RWPE2 (cell line): ENCODE data around the gene HPGD.

Experiments
- ATAC-seq: fragments of 200-7000 bp; cut with Tn5 transposase; 3 replicates; pipeline ENCODE4 v1.9.1; 2021; ENCODE audit warnings: low read depth
- DNase-seq: peaks from one replicate; pipeline ENCODE4 v3.0.0-alpha.2; 2020; ENCODE audit warnings: low spot score
- H3K27ac ChIP-seq: fragments of 450-650 bp; 2 replicates; pipeline ENCODE4 v1.5.1; 2017; ENCODE audit warnings: mild to moderate bottlenecking; ENCODE audit not compliant: poor library complexity, severe bottlenecking
- H3K27me3 ChIP-seq: fragments of 250-450 bp; sonication (Bioruptor Pico); 2 replicates; pipeline ENCODE4 v1.5.1; 2021; ENCODE audit warnings: mild to moderate bottlenecking, moderate library complexity; ENCODE audit not compliant: insufficient read depth, poor library complexity, severe bottlenecking
- H3K36me3 ChIP-seq: fragments of 250-450 bp; sonication (Bioruptor Pico); 2 replicates; pipeline ENCODE4 v1.5.1; 2020; ENCODE audit warnings: low read depth, mild to moderate bottlenecking, moderate library complexity
- H3K4me1 ChIP-seq: fragments of 250-450 bp; sonication (Bioruptor Pico); 2 replicates; pipeline ENCODE4 v1.5.1; 2021; ENCODE audit warnings: mild to moderate bottlenecking, moderate library complexity; ENCODE audit not compliant: insufficient read depth, poor library complexity, severe bottlenecking
- H3K4me3 ChIP-seq: fragments of 250-450 bp; sonication (Bioruptor Pico); 2 replicates; pipeline ENCODE4 v1.5.1; 2021; ENCODE audit warnings: mild to moderate bottlenecking, moderate library complexity; ENCODE audit not compliant: severe bottlenecking
- H3K9me3 ChIP-seq: fragments of 250-450 bp; sonication (Bioruptor Pico); 2 replicates; pipeline ENCODE4 v1.5.1; 2021; ENCODE audit warnings: mild to moderate bottlenecking, moderate library complexity; ENCODE audit not compliant: severe bottlenecking
- CTCF ChIP-seq: fragments of 450-650 bp; IDR thresholded peaks from one replicate; pipeline ENCODE4 v1.5.1; 2017; ENCODE audit warnings: mild to moderate bottlenecking, moderate library complexity; ENCODE audit not compliant: poor library complexity, severe bottlenecking

The HPGD gene

GRCh38 chr4:174538876-174539250 is 16.6 kb upstream of the HPGD start:
- ATAC-seq (peak; percentile 91), DNase-seq (no peak)
- H3K36me3 ChIP-seq, result no peaks in the 10 kb centered on the region
- no peak overlapping the region for H3K4me3 ChIP-seq
- H3K9me3 ChIP-seq, result no peaks in the 10 kb centered on the region
- peaks cover 13% of the 10 kb centered on the region for H3K4me1 ChIP-seq
- no peaks in the 10 kb centered on the region for H3K27me3 ChIP-seq
- no peak for TF ChIP-seq CTCF
- H3K27ac ChIP-seq, result peak overlapping the region; percentile 67

- H3K27me3 ChIP-seq, result no peaks in the 10 kb centered on the region
- peak overlapping the region; percentile 67 for H3K27ac ChIP-seq
- H3K36me3 ChIP-seq, result no peaks in the 10 kb centered on the region
- ATAC-seq (peak; percentile 47), DNase-seq (no peak)
- TF ChIP-seq CTCF, result no peak
- H3K9me3 ChIP-seq, result no peaks in the 10 kb centered on the region
- peaks cover 13% of the 10 kb centered on the region for H3K4me1 ChIP-seq
- no peak overlapping the region for H3K4me3 ChIP-seq
Measured at GRCh38 chr4:174538123-174538875, 16.0 kb upstream of the HPGD start.

- no peak for DNase-seq
- Histone ChIP-seq H3K27me3 (no peaks in the 10 kb centered on the region), H3K36me3 (no peaks in the 10 kb centered on the region), H3K4me1 (peaks cover 13% of the 10 kb centered on the region), H3K27ac (peak overlapping the region; percentile 67), H3K9me3 (no peaks in the 10 kb centered on the region), H3K4me3 (no peak overlapping the region)
- no peak for TF ChIP-seq CTCF
- no peak for ATAC-seq
Measured at GRCh38 chr4:174537634-174538033, 15.3 kb upstream of the HPGD start.

GRCh38 chr4:174534461-174534860 is 12.2 kb upstream of the HPGD start:
- peaks cover 13% of the 10 kb centered on the region for H3K4me1 ChIP-seq
- no peak for ATAC-seq
- no peak overlapping the region for H3K27ac ChIP-seq
- DNase-seq, result no peak
- H3K27me3 ChIP-seq, result no peaks in the 10 kb centered on the region
- H3K36me3 ChIP-seq, result no peaks in the 10 kb centered on the region
- H3K4me3 ChIP-seq, result no peak overlapping the region
- no peaks in the 10 kb centered on the region for H3K9me3 ChIP-seq
- TF ChIP-seq CTCF, result no peak

- Histone ChIP-seq H3K9me3 (no peaks in the 10 kb centered on the region), H3K27me3 (no peaks in the 10 kb centered on the region), H3K4me1 (no peaks in the 10 kb centered on the region), H3K27ac (no peak overlapping the region), H3K36me3 (no peaks in the 10 kb centered on the region), H3K4me3 (no peak overlapping the region)
- no peak for ATAC-seq
- DNase-seq, result no peak
- TF ChIP-seq CTCF, result no peak
Measured at GRCh38 chr4:174532445-174532844, 10.2 kb upstream of the HPGD start.
